ENCODE results near the gene SERPINI2. TPM values are rescaled to one million over a fixed set of nuclear protein-coding genes. Genes with fewer than 3 reads are reported as not detected.

The SERPINI2 gene
- total RNA-seq, 1 experiment from 2014 or later, result not detected

- peak; percentile 74 for DNase-seq
- peaks cover 7% of the 10 kb centered on the region for H3K4me1 Mint-ChIP-seq (ENCODE audit: low read depth, unreplicated experiment)
- peak; percentile 49 for TF ChIP-seq CTCF (IDR thresholded peaks at IDR 0.05; ENCODE audit: unreplicated experiment)
- intact Hi-C loops (cut with micrococcal nuclease; ENCODE audit: unreplicated experiment), result loop anchor here (1.0 to 5.0 kb wide), 4 partner anchors 277 to 635 kb away; no protein-coding TSS in a partner anchor
- BruUV-seq (replicated peaks), result no TSS peak
- H3K36me3 Mint-ChIP-seq (ENCODE audit: insufficient read depth, unreplicated experiment), result no peaks in the 10 kb centered on the region
- H3K27me3 Mint-ChIP-seq (ENCODE audit: unreplicated experiment), result no peaks in the 10 kb centered on the region
- H3K27ac Mint-ChIP-seq (ENCODE audit: unreplicated experiment), result no peak overlapping the region
- CTCF ChIA-PET, result no interaction called here
- H3K4me3 Mint-ChIP-seq (ENCODE audit: low read depth, unreplicated experiment), result no peak overlapping the region
- H3K9me3 Mint-ChIP-seq (ENCODE audit: low read depth, unreplicated experiment), result no peaks in the 10 kb centered on the region
These were observed 66.9 kb downstream of the SERPINI2 start for GRCh38 chr3:167406876-167407492.

- H3K27ac Mint-ChIP-seq (ENCODE audit: unreplicated experiment), result no peak overlapping the region
- CTCF ChIA-PET, result interaction anchor here (0.6 to 1.2 kb wide), 2 partner anchors 10 to 11 kb away, joined by 3 read pairs; no protein-coding TSS in a partner anchor
- BruUV-seq (replicated peaks), result no TSS peak
- no peak overlapping the region for H3K4me3 Mint-ChIP-seq (ENCODE audit: low read depth, unreplicated experiment)
- TF ChIP-seq CTCF (IDR thresholded peaks at IDR 0.05; ENCODE audit: unreplicated experiment), result no peak
- no peaks in the 10 kb centered on the region for H3K4me1 Mint-ChIP-seq (ENCODE audit: low read depth, unreplicated experiment)
- no peak for DNase-seq
- no peaks in the 10 kb centered on the region for H3K27me3 Mint-ChIP-seq (ENCODE audit: unreplicated experiment)
- peaks cover 3% of the 10 kb centered on the region for H3K9me3 Mint-ChIP-seq (ENCODE audit: low read depth, unreplicated experiment)
- intact Hi-C loops (cut with micrococcal nuclease; ENCODE audit: unreplicated experiment), result no loop called here
- no peaks in the 10 kb centered on the region for H3K36me3 Mint-ChIP-seq (ENCODE audit: insufficient read depth, unreplicated experiment)
These were observed 76.0 kb downstream of the SERPINI2 start for GRCh38 chr3:167397826-167398225.

DNA sequence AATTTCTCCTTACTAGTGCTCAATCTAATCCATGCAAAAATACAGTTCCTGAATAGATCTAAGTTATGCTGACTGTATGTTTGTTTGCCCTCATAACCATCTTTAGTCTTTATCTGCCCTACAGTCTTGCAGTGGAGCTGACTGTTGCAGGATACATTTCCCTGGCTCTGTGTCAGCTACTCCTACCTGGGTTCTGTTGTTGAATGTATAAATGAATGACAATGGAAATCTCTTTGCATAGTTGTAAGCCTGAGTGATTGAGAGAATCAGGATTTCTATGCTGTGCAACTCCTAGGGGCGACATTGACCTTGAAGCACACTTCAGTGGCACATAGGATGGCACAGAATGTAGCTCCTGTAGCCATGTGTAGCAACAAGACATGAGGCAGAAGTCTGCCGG, 77.8 kb downstream of the SERPINI2 start:
- H3K4me3 Mint-ChIP-seq (ENCODE audit: low read depth, unreplicated experiment), result no peak overlapping the region
- no peaks in the 10 kb centered on the region for H3K4me1 Mint-ChIP-seq (ENCODE audit: low read depth, unreplicated experiment)
- peaks cover 3% of the 10 kb centered on the region for H3K9me3 Mint-ChIP-seq (ENCODE audit: low read depth, unreplicated experiment)
- H3K27me3 Mint-ChIP-seq (ENCODE audit: unreplicated experiment), result no peaks in the 10 kb centered on the region
- DNase-seq, result no peak
- intact Hi-C loops (cut with micrococcal nuclease; ENCODE audit: unreplicated experiment), result no loop called here
- BruUV-seq (replicated peaks), result no TSS peak
- no peak overlapping the region for H3K27ac Mint-ChIP-seq (ENCODE audit: unreplicated experiment)
- H3K36me3 Mint-ChIP-seq (ENCODE audit: insufficient read depth, unreplicated experiment), result no peaks in the 10 kb centered on the region
- no peak for TF ChIP-seq CTCF (IDR thresholded peaks at IDR 0.05; ENCODE audit: unreplicated experiment)
- CTCF ChIA-PET, result no interaction called here

GRCh38 chr3:167394003-167394402, 79.8 kb downstream of the SERPINI2 start:
- intact Hi-C loops (cut with micrococcal nuclease; ENCODE audit: unreplicated experiment), result no loop called here
- no peak overlapping the region for H3K4me3 Mint-ChIP-seq (ENCODE audit: low read depth, unreplicated experiment)
- no TSS peak for BruUV-seq (replicated peaks)
- CTCF ChIA-PET, result no interaction called here
- no peaks in the 10 kb centered on the region for H3K9me3 Mint-ChIP-seq (ENCODE audit: low read depth, unreplicated experiment)
- H3K36me3 Mint-ChIP-seq (ENCODE audit: insufficient read depth, unreplicated experiment), result no peaks in the 10 kb centered on the region
- DNase-seq, result no peak
- TF ChIP-seq CTCF (IDR thresholded peaks at IDR 0.05; ENCODE audit: unreplicated experiment), result no peak
- no peaks in the 10 kb centered on the region for H3K27me3 Mint-ChIP-seq (ENCODE audit: unreplicated experiment)
- no peaks in the 10 kb centered on the region for H3K4me1 Mint-ChIP-seq (ENCODE audit: low read depth, unreplicated experiment)
- H3K27ac Mint-ChIP-seq (ENCODE audit: unreplicated experiment), result no peak overlapping the region

Other genes starting within 250 kb of the SERPINI2 start
- 0.49 and 0.57 TPM in 2 replicates for gene ZBBX, start 93.7 kb downstream of the SERPINI2 start, total RNA-seq (2022)
- 1.4 and 2.2 TPM in 2 replicates for gene WDR49, start 179.9 kb upstream of the SERPINI2 start, total RNA-seq (2022)